Adrenal gland (tissue), 5 donors: ENCODE measurements around the gene RPS15.

Experiments
- CTCF ChIP-seq, 6 experiments: fragments of 450-650 bp in 4 of 6; fragments of 200-600 bp in 2 of 6; sonication (generic) in 1 of 6; IDR thresholded peaks; 1 replicate in 5 of 6; 2 replicates in 1 of 6; pipeline versions ENCODE4 v1.5.1 to v1.8.0; 2016 to 2021; ENCODE audit warnings: antibody characterized with exemption in 6 of 6, mild to moderate bottlenecking in 2 of 6, moderate library complexity in 1 of 6
- POLR2A ChIP-seq, 2 donors: fragments of 450-650 bp; IDR thresholded peaks; one replicate each; pipeline ENCODE4 v1.6.1; 2017; ENCODE audit warnings: antibody characterized with exemption in 2 of 2, mild to moderate bottlenecking in 2 of 2, moderate library complexity in 1 of 2
- donor health status: DM: no; HTN: no; CAD: no.

GRCh38 chr19:1431759-1432506, 6.3 kb upstream of the RPS15 start:
- TF ChIP-seq CTCF (IDR thresholded peaks at IDR 0.05) (no peak), POLR2A (IDR thresholded peaks at IDR 0.05) (no peak)
